HG03521 (cell line): ENCODE results near the gene MOB2.

Source experiments
- ATAC-seq: cut with Tn5 transposase; IDR thresholded peaks from one replicate; pipeline ENCODE4 v1.9.1; 2021; ENCODE audit warnings: mild to moderate bottlenecking, moderate library complexity; ENCODE audit not compliant: unreplicated experiment

MOB2 gene

DNA sequence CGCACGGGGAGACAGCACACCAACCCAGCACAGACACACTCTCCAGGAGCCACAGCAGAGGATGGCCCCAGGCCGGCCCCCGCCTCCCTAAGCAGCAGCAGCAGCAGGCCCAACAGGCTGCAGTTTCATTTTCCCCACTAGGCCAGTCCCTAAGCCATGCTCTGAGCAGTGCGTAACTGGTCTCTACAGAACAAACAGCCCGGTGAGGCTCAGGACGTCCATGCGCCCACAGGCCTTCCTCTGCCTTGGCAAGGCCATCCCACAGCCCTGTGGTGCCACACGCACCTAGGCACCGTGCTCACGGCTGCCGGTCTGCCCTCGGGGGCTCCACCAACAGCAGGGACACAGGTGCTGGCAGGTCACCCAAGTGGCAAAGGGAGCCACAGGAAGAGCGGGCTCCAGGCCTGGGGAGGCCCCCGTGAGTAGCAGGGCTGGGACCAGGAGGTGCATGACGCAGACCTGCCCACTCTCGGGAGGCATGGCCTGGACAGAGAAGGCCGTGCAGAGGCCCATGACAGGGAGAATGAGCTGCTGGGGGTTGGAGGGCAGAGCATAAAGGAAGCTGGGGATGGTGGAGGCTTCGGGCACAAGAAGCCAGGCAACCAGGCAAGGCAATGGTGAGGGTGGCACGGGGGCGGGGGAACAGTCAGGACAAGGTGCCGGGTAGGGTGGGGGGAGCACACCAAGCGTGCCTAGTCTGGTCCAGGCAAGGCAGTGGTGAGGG is 1.4 kb upstream of the MOB2 start:
- no peak for ATAC-seq

DNA sequence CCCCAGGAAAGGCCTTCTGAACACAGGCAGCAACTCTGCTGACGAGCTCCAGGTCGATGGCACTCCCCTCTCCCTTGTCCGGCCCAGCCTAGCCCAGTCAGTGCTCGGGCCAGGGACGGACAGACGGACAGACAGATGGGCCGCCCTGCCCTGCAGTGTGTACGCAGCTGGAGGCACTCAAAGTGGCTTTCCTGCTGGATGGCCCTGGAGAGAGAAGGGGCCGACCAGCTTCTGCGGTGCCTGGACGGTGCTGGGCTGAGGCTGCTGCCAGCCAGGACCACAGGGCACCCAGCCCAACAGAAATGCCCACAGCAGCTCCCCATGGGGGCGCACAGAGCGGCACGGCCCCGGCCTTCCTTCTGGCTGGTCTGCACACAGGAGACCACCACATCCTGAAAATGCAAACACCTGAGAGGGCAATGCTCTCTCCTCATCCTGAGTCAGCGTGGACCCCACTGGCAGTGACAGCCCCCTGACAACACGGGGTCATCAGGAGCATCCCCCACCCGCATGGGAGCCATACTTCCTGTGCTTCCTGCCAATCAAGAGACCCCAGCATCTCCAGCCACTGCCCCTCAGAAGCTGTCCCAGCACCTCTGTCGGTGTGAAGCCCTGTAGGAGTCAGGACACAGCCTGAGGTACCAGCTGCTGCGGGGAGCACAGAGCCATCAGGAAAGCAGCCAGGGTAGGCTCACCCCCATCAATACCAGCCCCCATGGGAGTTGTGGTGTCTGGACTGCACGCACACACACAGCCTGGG is 692 bp upstream of the MOB2 start:
- no peak for ATAC-seq

DNA sequence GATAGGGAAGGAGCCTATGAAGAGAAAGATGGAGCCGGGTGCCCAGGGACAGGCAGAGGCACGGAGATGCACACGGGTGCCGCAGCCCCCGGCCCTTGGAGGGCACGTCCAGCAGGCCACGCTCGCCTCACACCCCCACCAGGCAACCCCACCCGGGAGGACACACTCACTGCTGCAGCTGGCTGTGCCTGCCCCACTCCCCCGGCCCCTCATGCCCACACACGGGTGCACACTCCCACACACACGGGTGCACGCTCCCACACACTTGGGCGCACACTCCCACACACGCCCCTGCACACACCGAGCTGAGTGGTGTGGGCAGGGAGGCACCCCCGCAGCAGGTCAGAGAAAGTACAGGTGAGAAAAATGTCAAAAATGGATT is 1.1 kb downstream of the MOB2 start:
- no peak for ATAC-seq

DNA sequence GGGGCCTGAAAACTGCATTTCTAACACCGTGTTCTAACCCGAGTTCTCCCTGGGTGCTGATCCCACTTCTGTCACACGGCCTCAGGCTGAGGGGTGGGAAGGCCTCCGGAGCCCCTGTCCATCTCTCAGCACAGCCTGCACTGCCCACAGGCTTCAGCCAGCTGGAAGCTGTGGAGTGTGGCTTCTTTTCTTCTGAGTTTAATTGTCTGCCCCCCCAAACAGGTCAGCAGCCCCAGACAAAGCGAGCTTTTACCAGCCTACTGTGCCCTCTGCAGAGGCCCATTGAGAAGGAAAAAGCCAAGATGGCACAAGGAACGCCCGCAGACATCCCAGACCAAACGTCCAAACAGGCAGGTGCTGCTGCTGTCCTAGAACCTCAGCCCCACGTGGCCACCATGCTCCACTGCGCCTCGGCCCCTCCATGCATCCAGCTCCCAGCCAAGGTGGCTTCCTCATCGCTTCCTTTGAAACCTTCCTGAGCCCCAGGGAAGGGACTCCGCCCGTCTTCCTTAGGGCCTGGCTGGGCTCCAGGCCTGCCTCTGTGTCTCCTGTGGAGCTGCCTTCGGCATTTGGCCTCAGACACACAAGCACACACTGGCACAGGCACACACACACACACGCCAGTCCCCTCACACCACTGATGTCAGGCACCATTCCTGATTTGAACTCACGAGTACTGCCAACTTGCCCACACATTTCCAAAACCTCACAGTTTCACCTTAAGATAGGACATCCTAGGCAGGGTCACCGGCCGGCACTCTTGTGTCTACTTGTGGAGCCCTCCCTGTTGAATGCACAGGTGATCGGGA is 1.7 kb downstream of the MOB2 start:
- ATAC-seq: no peak

DNA sequence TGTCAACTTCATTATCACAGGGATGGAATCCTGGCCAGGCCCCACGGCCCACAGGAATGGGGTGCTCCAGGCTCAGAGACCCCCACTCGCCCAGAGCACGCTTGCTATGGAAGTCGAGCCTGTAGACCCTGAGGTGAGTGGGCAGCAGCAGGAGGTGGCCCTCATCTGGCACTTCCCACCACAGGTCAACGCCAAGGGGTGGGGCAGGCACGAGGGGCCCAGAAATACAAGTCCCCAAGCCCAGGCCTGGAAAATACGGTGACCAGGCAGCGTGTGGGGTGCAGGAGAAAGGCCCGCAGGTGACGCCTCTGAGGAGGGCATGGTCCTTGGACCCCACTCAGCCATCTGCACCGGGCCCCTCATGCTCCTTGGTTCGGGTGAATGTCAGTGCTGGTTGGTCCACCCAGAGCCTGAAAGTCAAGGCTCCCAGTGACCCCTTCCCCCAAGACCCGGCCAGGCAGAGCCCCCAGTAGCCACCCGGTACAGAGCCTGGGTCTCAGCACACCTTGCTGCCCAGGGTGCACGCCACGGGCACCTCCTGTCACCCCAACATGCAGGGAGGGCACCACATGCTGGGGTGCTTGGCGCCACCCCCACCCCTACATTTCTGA is 2.4 kb downstream of the MOB2 start:
- ATAC-seq: no peak

DNA sequence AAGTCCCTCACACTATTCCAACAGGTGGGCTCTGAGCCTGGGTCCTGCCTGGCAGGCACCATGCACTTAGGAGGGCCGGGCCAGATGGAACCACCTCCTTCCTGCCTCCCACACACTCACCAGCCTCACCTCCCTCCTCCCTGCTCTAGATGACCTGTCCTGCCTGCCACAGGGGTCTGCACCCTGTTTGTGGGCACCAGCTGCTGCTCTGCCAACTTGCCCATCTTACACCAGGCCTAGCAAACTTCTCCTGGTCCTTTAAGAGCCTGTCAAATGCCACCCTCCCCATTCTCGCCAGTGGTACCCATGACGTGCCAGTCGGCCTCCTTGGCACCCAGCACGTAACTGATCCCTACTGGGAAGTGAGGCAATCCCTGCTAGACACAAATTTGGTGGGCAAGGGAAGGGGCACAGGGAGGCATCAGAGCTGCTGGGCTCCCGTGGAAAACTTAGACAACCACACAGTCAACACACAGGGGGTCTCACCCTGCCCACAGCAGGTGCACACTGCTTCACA is 3.1 kb downstream of the MOB2 start:
- ATAC-seq: no peak

DNA sequence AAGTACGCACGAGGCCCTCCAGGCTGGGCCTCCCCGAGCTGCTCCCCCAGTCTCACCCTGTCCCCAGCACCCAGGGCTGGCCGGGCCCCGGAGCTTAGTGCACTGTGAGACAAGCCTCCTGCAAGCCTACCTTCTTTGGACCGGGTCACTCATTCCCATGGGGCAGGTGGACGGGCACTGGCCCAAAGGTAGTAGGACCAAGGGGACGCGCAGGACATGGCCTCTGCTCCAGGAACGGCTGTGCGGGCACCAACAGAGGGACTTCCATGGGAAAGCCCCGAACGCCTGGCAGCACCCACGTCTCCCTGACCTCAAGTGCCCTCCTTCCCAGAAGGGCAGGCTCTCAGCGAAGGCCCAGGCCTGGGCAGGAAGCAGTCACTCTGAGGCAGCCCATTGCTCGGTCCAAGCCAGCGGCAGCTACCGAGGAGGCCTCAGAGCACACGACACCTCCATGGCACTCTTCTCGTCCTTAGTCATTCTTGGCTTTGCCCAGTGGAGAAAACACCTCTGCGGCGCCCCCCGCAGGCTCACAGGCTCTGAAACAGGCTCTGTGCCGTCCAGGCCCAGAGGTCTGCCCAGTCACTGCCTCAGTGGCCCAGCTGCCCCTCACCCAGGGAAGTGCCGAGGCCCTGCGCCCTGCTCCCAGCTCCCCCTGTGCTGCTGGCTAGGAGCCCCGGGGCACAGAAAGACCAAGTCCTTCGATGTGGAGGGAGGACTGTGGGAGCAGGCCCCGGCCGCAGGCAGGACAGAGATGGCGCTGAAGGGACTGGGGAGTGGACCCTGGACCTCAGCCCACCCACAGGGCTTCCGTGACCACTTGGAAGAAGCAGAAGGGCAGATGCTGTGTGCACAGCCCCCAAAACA is 3.8 kb downstream of the MOB2 start:
- no peak for ATAC-seq

DNA sequence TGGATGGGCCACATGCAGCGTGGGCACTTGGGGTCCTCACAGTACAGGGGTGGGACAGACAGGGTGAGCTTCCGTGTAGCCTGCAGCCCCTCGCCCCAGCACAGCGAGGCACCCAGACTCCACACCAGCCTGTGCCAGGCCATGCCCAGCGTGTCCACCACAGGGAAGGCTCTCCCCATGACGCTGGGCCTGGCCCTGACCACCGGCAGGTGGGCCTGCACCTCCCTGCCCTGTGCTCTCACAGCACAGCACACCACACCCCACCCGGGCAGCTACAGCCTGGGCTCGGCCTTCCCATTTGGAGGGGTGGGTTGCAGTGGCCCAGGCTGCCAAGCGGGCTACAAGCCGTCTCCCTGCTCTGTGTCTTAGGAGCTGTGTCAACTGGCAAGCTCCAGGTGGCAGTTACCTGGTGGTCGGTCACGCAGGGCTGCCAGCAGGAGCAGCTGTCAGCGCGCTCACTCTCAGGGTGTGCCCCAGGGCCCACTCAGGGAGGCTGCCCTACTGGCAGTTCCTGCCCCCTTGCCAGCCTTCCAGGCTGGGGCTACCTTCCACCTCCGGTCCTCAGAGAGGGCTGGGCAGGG is 4.6 kb downstream of the MOB2 start:
- ATAC-seq: no peak

DNA sequence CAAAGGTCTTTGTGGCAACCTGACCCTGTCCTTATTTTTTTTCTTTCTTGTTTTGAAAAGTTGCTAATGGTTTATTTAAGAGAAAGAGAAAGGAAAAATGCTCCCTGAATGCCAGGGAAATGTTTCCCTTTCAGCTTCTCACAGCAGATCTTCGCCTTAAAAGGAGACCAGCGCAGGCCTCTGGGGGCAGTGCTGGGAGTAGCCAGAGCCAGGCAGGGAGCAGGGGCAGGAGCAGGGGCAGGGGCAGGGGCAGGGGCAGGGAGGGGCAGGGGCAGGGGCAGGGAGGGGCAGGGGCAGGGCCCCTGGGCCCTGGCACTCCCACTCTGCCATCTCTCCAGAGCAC is 5.1 kb downstream of the MOB2 start:
- no peak for ATAC-seq

DNA sequence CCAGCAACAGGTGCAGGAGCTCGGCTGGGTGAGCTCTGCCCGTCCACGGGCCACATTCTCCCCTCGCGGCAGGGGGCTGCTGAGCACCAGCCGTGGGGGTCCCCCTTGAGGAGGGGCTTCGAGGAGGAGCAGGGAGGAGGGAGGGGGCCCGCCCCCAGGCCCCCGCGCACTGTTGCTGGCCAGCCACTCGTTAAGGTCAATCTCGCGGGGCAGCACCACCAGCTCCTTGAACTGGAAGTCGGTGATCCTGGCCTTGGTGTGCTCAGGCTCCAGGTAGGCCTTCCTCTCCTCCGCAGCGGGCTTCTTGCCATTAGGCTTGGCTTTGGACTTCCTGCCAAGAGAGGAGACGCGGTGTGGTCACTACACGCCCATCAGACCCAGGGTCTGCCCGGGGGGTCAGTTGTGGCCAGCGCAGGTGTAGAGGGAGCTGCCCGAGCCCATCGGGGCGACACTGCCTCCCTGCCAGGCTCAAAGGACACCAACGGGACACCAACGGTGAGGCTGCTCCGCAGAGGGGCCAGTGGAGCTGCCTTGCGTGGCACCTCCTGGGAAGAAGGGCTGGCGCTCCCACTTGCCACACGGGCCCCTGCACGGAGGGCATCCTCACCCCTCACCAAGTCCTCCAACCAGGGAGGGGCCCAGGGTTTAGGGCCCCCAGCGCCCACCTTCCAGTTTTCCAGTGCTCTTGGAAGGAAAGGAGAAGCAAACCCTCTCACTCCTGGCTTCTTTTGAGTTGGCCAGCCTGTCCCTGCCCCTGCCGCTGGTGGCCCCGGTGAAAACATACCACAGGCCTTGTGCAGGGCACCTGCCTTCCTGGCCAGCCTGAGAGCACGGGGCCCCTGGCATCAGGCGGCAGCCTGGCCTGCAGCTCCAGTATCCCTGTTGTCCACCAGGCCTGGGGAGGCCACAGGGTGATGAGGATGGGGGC is 5.8 kb downstream of the MOB2 start:
- no peak for ATAC-seq

DNA sequence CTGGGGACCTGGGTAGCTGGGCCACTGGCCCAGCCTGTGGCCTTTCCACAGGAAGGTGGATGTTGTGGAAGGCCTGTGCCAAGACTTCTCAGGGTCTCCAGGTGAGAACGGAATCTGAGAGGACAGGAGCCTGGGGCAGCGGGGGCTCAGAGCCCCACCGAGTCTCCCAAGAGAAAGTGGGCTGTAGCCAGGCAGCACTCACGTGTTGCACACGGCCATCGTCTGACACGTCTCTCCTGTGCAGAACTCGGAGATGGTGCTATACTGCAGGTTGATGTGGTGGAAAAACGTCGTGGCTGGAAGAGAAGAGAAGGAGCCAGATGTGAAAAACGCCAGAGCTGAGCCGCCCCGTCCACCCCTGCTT is 6.4 kb downstream of the MOB2 start:
- no peak for ATAC-seq

DNA sequence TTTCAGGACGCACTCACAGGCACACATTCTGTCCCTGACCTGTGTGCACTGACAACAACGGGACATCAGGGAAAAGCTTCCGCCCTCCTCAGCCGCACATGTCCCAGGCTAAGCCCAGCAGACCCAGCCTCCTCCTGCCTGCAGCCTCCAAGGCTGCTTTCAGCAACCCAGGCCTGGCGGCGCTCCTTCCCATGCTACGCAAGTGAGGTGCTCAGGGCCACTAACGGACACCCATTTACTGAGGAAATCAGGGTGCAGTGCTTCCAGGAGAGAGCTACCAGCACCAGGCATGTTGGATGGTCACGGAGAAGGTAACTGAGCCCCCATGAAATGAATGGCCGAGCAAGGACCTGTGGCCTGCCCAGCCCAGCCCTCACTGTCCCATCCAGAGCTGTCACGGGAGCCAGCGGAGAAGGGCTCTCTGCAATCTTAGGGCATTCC is 6.9 kb downstream of the MOB2 start:
- no peak for ATAC-seq

DNA sequence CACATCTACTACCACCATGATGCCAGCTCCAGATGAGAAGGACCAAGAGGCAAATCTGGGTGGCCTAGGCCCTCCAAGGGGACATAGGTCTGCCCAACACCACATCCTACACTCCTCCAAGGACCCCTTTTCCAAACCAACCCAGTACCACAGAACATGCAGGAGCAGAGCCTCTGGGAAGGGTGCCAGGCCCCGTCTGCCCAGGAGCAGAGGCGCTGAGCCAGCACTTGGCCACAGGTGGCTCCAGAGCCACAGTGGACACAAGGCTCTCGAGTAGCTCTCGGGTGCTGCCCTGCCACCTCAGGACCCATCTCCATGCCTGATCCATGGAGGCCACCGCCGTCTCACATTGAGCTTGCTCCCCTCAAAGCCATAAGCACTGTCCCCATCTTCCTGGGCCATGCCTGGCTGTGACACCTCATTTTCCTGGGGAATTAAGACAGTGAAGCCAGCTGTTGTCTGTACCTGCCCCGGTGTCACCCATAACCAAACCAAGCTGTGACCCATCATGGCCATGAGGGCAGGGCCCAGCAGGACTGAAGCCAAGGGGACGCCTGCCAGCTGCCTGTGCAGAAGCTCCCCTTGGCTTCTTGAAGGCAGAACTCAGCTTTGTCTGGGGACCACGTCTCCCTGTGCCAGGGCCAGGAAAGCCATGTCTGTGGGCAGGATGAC is 7.4 kb downstream of the MOB2 start:
- no peak for ATAC-seq

DNA sequence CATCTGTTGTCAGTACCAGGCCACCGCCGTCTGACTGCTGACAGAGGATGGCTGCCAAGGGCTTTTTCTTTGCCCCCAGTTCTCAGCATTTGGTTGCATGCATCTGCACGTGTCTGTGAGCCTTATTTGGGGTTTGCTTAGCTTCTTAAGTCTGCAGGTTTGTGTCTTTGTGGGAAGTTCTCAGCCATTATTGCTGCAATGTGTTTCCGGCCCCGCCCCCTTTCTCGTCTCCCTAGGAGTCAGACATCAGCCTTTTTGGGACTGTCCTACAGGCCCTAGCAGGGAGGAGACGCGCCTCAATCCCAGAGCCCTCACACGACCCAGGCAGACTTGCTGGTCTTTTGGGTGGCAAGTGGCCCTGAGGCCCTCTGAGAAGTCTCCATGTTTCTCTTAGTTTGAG is 8.0 kb downstream of the MOB2 start:
- no peak for ATAC-seq

DNA sequence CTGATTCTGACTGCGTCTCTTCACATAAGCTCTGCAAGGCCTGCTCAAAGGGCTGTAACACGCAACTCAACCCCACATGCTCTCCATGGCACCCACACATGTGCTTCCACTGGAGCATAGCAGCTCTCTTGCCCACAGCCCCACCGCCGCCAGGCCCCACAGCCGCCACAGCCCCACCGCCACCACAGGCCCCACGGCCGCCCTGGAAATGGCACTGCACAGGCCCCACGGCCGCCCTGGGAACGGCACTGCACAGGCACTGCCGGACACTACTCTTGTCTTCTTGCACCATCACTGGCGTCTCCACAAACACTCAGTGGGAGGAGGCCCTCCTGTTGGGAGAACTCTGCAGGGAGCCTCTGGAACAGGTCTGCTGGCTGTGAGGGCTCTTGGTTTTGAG is 8.6 kb downstream of the MOB2 start:
- no peak for ATAC-seq

DNA sequence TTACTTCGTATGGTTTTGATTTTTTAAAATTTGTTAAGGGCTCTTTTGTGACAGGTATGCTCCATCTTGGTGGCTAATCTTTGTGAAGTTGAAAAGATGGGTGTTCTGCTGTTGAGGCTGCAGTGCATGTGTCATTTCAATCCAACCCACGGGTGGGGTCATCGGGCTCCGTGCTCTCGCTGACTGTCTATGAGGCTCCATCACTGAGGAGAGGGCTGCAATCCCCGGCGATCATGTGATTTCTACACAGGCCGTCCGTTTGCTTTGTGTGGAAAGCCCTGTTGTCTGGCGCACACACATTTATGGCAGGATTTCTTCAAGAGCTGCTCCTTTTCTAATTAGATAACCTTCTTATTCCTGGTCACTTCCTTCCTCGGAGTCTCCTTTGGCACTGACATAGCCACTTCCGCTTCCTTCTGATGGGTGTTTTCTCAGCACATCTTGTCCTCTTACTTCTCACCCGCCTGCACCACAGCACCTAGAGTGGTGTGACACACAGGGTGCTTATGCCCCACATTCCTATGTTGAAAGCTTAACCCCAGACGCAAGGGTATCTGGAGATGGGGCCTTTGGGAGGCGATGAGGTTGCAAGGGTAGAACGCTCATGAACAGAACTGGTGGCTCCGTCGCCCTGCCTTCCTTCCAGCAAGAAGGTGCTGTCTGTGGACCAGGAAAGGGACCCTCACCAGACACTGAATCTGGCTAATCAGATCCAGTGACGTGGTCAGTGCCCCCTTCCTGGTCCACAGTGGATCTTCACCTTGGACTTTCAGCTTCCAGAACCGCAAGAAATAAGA is 9.4 kb downstream of the MOB2 start:
- ATAC-seq: no peak

DNA sequence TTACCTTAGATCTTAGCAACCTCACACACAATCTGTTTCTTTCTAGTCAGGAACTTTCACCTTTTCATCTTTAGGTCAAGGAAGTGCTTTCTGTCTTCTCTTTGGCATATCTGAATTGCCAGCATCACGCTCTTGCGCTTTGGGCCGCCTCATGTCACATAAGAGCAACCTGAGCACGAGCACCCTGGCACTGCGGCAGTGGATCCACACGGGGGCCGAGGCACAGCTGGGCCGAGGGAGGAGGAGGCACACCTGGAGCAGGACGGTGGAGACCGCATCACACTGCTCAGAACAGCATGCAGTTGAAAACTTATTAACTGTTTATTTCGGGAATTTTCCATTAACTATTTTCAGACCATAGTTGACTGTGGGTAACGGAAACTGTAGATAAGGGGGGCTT is 10.7 kb downstream of the MOB2 start:
- no peak for ATAC-seq

DNA sequence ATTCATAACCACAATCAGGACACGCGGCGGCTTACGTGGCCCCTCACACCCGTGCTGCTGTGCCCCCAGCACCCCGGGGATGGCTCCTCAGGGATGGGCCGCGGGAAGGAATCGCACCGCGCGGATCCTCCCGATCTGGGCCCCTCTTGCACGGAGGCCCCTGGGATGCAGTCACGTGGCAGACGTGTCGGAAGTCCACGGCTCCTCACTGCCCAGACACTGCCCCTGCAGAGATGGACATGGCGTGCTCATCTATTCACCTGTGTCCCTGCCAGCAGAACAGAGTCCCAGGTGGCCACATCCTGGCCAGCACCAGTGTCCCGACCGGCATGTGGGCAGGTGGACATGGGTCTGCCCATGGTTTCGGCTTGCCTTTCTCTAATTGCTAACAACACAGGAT is 12.8 kb downstream of the MOB2 start:
- ATAC-seq: no peak
